Fibroblast of lung (primary cell): ENCODE measurements around the gene SLC23A3. TPM values are rescaled to one million over a fixed set of nuclear protein-coding genes. Genes with fewer than 3 reads are reported as not detected.

ENCODE experiments used
- DNase-seq, 2 donors: peaks; one replicate each; pipeline versions ENCODE4 v3.0.0 to v3.0.0-alpha.2; 2010; ENCODE audit warnings: low read depth in 2 of 2
- H2AFZ ChIP-seq: 2 replicates; pipeline ENCODE4 v1.5.1; 2012; ENCODE audit warnings: low read length, control low read depth, inconsistent platforms
- H3K27ac ChIP-seq: 2 replicates; pipeline ENCODE4 v1.5.1; 2011; ENCODE audit warnings: low read length, control low read depth; ENCODE audit not compliant: insufficient read depth
- H3K27me3 ChIP-seq: 2 replicates; pipeline ENCODE4 v1.5.1; 2011; ENCODE audit warnings: mild to moderate bottlenecking, low read length; ENCODE audit not compliant: control insufficient read depth, insufficient read depth
- H3K36me3 ChIP-seq: 2 replicates; pipeline ENCODE4 v1.5.1; 2011; ENCODE audit warnings: low read length; ENCODE audit not compliant: control insufficient read depth, insufficient read depth
- H3K4me1 ChIP-seq: 2 replicates; pipeline ENCODE4 v1.5.1; 2011; ENCODE audit warnings: low read length; ENCODE audit not compliant: control insufficient read depth, insufficient read depth; ENCODE audit errors: extremely low read depth
- H3K4me2 ChIP-seq: 2 replicates; pipeline ENCODE4 v1.5.1; 2011; ENCODE audit warnings: low read length, control low read depth; ENCODE audit not compliant: insufficient read depth; ENCODE audit errors: extremely low read depth
- H3K4me3 ChIP-seq, 4 experiments: fragments of 200-600 bp in 1 of 4; sonication (generic) in 1 of 4; replicated peaks in 1 of 4; 2 replicates each; pipeline ENCODE4 v1.5.1; 2011 to 2016; ENCODE audit warnings: low read length in 4 of 4, low read depth in 3 of 4, mild to moderate bottlenecking in 3 of 4, control low read depth in 2 of 4, inconsistent platforms in 1 of 4, mixed read lengths in 1 of 4; ENCODE audit not compliant: insufficient read depth in 1 of 4; ENCODE audit errors: control extremely low read depth in 1 of 4
- H3K79me2 ChIP-seq: 2 replicates; pipeline ENCODE4 v1.5.1; 2012; ENCODE audit warnings: mild to moderate bottlenecking, low read length, inconsistent platforms; ENCODE audit not compliant: control insufficient read depth, insufficient read depth
- H3K9ac ChIP-seq: 2 replicates; pipeline ENCODE4 v1.5.1; 2011; ENCODE audit warnings: mild to moderate bottlenecking, low read length, control low read depth; ENCODE audit not compliant: insufficient read depth
- H3K9me3 ChIP-seq: 2 replicates; pipeline ENCODE4 v1.5.1; 2012; ENCODE audit warnings: low read depth, low read length; ENCODE audit not compliant: control insufficient read depth, insufficient read depth
- H4K20me1 ChIP-seq: 2 replicates; pipeline ENCODE4 v1.5.1; 2011; ENCODE audit warnings: low read length; ENCODE audit not compliant: control insufficient read depth, insufficient read depth; ENCODE audit errors: extremely low read depth
- CTCF ChIP-seq, 2 donors: IDR thresholded peaks in 1 of 2; conservative IDR thresholded peaks in 1 of 2; 1 replicate in 1 of 2; 2 replicates in 1 of 2; pipeline ENCODE4 v1.5.1; 2011 to 2012; ENCODE audit warnings: low read length in 2 of 2, control low read depth in 1 of 2, inconsistent platforms in 1 of 2, low read depth in 1 of 2, mild to moderate bottlenecking in 1 of 2
- EZH2 ChIP-seq: IDR thresholded peaks from 2 replicates; pipeline ENCODE4 v1.5.1; 2012; ENCODE audit warnings: low read length, control low read depth, mild to moderate bottlenecking; ENCODE audit errors: missing control alignments
- polyA plus RNA-seq, 2 donors: library from polyadenylated mRNA; depleted of rRNA in 1 of 2; stranded (reverse) in 1 of 2; unstranded in 1 of 2; fragments of >200 nt; gene quantifications; 2 replicates each; pipeline ENCODE4 v1.2.1, GENCODE V29; 2011 to 2012; ENCODE audit warnings: missing spikeins in 1 of 2
- total RNA-seq: library from RNA; depleted of rRNA; stranded (reverse); fragments of >200 nt; gene quantifications from 2 replicates; pipeline ENCODE4 v1.2.1, GENCODE V29; 2014

Gene SLC23A3
- total and polyA plus RNA-seq, 2 donors (not counting 1 experiment from before 2014, with no cell fraction given) = 0.52 to 2.5 TPM

GRCh38 chr2:219199470-219200211, 29.8 kb upstream of the SLC23A3 start:
- no peaks in the 10 kb centered on the region for H3K4me1 ChIP-seq
- H3K36me3 ChIP-seq = no peaks in the 10 kb centered on the region
- no peak for DNase-seq
- H2AFZ ChIP-seq = no peak overlapping the region
- no peak overlapping the region for H3K4me3 ChIP-seq
- no peaks in the 10 kb centered on the region for H3K79me2 ChIP-seq
- H4K20me1 ChIP-seq = no peaks in the 10 kb centered on the region
- H3K4me2 ChIP-seq = no peak overlapping the region
- no peaks in the 10 kb centered on the region for H3K9me3 ChIP-seq
- no peak overlapping the region for H3K27ac ChIP-seq
- no peak overlapping the region for H3K9ac ChIP-seq
- TF ChIP-seq EZH2 (no peak), CTCF (conservative IDR thresholded peaks at IDR 0.05 in 1 of 2, IDR thresholded peaks at IDR 0.05 in 1 of 2; ENCODE audit: low read depth in 1 of 2, low read length in 2 of 2) (no peak)
- H3K27me3 ChIP-seq = peaks cover 8% of the 10 kb centered on the region

GRCh38 chr2:219198974-219199373, 29.1 kb upstream of the SLC23A3 start:
- Histone ChIP-seq H3K9me3 (no peaks in the 10 kb centered on the region), H3K79me2 (no peaks in the 10 kb centered on the region), H4K20me1 (no peaks in the 10 kb centered on the region), H3K27ac (no peak overlapping the region), H3K4me3 (no peak overlapping the region), H2AFZ (no peak overlapping the region), H3K4me2 (no peak overlapping the region), H3K36me3 (no peaks in the 10 kb centered on the region), H3K9ac (no peak overlapping the region), H3K27me3 (peaks cover 7% of the 10 kb centered on the region), H3K4me1 (no peaks in the 10 kb centered on the region)
- no peak for TF ChIP-seq CTCF (conservative IDR thresholded peaks at IDR 0.05 in 1 of 2, IDR thresholded peaks at IDR 0.05 in 1 of 2; ENCODE audit: low read depth in 1 of 2, low read length in 2 of 2)
- no peak for TF ChIP-seq EZH2
- DNase-seq = no peak

- Histone ChIP-seq H3K27ac (no peak overlapping the region), H2AFZ (no peak overlapping the region), H3K4me3 (no peak overlapping the region), H4K20me1 (no peaks in the 10 kb centered on the region), H3K79me2 (no peaks in the 10 kb centered on the region), H3K4me2 (no peak overlapping the region), H3K9me3 (no peaks in the 10 kb centered on the region), H3K9ac (no peak overlapping the region), H3K27me3 (peaks cover 7% of the 10 kb centered on the region), H3K4me1 (no peaks in the 10 kb centered on the region), H3K36me3 (no peaks in the 10 kb centered on the region)
- TF ChIP-seq EZH2 (no peak), CTCF (conservative IDR thresholded peaks at IDR 0.05 in 1 of 2, IDR thresholded peaks at IDR 0.05 in 1 of 2; ENCODE audit: low read depth in 1 of 2, low read length in 2 of 2) (no peak)
- no peak for DNase-seq
Observed at GRCh38 chr2:219197388-219197787, 27.6 kb upstream of the SLC23A3 start.
